Ascending aorta (tissue), 2 donors: Measurements from ENCODE around the gene RNF166. TPM values are rescaled to one million over a fixed set of nuclear protein-coding genes. Genes with fewer than 3 reads are reported as not detected.

ENCODE experiments used
- DNase-seq, 2 donors: peaks; one replicate each; pipeline ENCODE4 v3.0.0-alpha.2; 2019; ENCODE audit warnings: low spot score in 2 of 2
- H3K27ac ChIP-seq, 2 donors: fragments of 200-600 bp; sonication (generic); one replicate each; pipeline ENCODE4 v1.5.1; 2016 to 2017; ENCODE audit warnings: mild to moderate bottlenecking in 1 of 2
- H3K27me3 ChIP-seq: fragments of 200-600 bp; sonication (generic); one replicate; pipeline ENCODE4 v1.5.1; 2017
- H3K36me3 ChIP-seq, 2 donors: fragments of 200-600 bp; sonication (generic); one replicate each; pipeline ENCODE4 v1.5.1; 2016
- H3K4me1 ChIP-seq, 2 donors: fragments of 200-600 bp; sonication (generic); one replicate each; pipeline ENCODE4 v1.5.1; 2016 to 2017; ENCODE audit warnings: mild to moderate bottlenecking in 1 of 2
- H3K4me3 ChIP-seq, 2 donors: fragments of 200-600 bp; sonication (generic); one replicate each; pipeline ENCODE4 v1.5.1; 2016 to 2017; ENCODE audit warnings: mild to moderate bottlenecking in 1 of 2
- H3K9me3 ChIP-seq, 2 donors: fragments of 200-600 bp; sonication (generic); one replicate each; pipeline ENCODE4 v1.5.1; 2016
- intact Hi-C: fragments of 100-400 bp; cut with DNase I; formaldehyde crosslinking; loops from one replicate; pipeline ENCODE4 v1.15.1; 2023
- total RNA-seq: library from RNA; depleted of rRNA; stranded (reverse); fragments of >200 nt; gene quantifications from one replicate; pipeline ENCODE4 v1.1.0, GENCODE V29; 2016
- TF ChIP-seq, protein P1 (sequence below), 3 experiments: fragments of 200-600 bp in 2 of 3; fragments of 450-650 bp in 1 of 3; sonication (generic) in 2 of 3; IDR thresholded peaks; one replicate each; pipeline ENCODE4 v1.5.1; 2016 to 2019; ENCODE audit warnings: antibody characterized with exemption in 3 of 3, mild to moderate bottlenecking in 1 of 3, moderate library complexity in 1 of 3

The RNF166 gene
- total RNA-seq, 1 donor from 2014 or later: 44.3 TPM

DNA sequence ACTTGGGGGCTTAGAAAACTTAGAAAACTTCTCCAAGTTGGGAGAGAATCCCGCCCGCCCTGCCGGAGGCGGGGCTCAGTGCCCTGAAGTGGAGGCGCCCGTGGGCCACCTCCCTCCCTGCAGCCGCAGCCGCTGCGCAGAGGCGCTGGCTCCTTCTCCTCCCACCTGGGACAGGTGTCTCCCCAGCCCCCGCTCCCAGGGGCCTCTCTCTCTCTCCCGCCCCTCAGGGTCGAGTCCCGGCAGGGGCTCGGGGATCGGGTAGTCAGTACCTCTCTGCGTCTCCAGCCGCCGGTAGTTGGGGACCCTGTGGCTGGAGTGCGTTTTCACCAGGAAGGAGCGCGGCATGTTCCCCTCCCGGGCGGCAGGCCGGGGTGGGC, 20.2 kb downstream of the RNF166 start:
- Histone ChIP-seq H3K9me3 (no peaks in the 10 kb centered on the region), H3K27me3 (peaks cover 19% of the 10 kb centered on the region), H3K36me3 (no peaks in the 10 kb centered on the region), H3K4me3 (peak overlapping the region; percentile 42 to 60), H3K4me1 (peaks cover 7 to 13% of the 10 kb centered on the region in 2 donors), H3K27ac (no peak overlapping the region)
- no peak for DNase-seq
- intact Hi-C loops: no loop called here
- TF ChIP-seq, protein P1, sequence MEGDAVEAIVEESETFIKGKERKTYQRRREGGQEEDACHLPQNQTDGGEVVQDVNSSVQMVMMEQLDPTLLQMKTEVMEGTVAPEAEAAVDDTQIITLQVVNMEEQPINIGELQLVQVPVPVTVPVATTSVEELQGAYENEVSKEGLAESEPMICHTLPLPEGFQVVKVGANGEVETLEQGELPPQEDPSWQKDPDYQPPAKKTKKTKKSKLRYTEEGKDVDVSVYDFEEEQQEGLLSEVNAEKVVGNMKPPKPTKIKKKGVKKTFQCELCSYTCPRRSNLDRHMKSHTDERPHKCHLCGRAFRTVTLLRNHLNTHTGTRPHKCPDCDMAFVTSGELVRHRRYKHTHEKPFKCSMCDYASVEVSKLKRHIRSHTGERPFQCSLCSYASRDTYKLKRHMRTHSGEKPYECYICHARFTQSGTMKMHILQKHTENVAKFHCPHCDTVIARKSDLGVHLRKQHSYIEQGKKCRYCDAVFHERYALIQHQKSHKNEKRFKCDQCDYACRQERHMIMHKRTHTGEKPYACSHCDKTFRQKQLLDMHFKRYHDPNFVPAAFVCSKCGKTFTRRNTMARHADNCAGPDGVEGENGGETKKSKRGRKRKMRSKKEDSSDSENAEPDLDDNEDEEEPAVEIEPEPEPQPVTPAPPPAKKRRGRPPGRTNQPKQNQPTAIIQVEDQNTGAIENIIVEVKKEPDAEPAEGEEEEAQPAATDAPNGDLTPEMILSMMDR (IDR thresholded peaks at IDR 0.05): no peak

DNA sequence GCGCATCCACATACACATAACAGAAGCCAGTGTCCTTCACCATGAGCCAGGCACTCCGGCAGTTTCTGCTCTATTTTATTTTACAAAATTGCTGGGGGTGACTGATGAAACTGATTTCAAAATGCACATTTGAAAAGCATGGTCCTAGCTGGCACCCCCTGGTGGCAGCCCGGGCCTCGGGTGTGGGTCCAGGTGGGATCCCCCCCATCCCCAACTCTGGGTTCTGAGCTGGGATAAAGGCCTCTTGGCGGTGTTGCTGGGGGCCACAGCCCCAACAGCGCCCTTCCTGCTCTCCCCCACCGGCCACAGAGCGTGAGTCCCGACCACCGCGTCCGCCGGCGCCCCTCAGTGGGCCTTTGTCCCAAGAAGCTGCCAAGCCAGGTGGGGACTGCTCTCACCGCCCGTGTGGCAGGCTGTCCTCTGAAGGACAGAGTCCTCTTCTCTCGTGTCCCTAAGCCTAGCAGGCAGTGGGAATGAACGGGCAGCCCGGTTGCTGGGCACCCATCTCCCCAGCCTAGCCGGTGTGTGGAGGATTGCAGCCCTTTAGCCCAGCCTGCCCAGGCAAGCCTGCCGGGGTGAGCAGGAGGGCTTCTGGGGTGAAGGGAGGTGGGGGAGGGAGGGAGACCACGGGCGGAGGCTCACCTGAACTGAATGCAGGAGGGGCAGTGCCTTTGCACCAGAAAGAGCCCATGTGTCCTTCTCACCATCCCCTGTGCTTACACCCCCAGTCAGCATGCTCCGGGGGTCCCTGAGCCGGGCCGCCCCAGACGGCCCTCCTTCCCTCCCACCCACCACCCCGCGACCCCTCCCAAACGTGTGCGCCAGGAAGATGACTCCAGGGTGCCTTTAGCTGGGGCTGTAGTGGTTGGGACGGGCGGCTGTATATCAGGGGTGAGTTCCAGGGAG, 20.8 kb downstream of the RNF166 start:
- Histone ChIP-seq H3K36me3 (no peaks in the 10 kb centered on the region), H3K4me1 (peaks cover 7 to 13% of the 10 kb centered on the region in 2 donors), H3K4me3 (peak overlapping the region; percentile 42 to 60), H3K27me3 (peaks cover 19% of the 10 kb centered on the region), H3K27ac (no peak overlapping the region), H3K9me3 (no peaks in the 10 kb centered on the region)
- intact Hi-C loops: no loop called here
- TF ChIP-seq, protein P1 (IDR thresholded peaks at IDR 0.05): peak; percentile 33 to 45 (median 39)
- DNase-seq: no peak

DNA sequence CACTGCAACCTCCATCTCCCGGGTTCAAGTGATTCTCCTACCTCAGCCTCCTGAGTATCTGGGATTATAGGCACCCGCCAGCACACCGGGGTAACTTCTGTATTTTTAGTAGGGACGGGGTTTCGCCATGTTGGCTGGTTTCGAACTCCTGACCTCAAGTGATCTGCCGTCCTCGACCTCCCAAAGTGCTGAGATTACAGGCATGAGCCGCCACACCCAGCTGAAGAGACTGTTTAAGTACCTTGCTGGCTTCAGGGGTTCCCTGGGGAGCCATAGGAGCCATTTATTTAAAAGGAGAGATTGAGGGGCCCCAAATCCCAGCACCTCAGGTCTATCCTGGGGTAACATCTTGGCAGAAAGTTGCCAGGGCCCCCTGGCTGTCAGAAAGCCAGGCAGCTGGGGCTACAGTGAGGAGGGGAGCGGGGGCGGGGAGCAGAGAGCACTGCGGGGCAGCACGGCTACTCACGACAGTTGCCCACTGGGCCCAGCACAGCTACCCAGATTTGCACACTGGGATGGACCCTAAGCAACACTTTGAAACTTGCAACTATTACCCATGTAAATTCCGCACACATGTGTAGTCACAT, 21.5 kb downstream of the RNF166 start:
- no peaks in the 10 kb centered on the region for H3K9me3 ChIP-seq
- no peak overlapping the region for H3K4me3 ChIP-seq
- DNase-seq: no peak
- TF ChIP-seq, protein P1 (IDR thresholded peaks at IDR 0.05): no peak
- H3K27ac ChIP-seq: no peak overlapping the region
- intact Hi-C loops: no loop called here
- H3K36me3 ChIP-seq: no peaks in the 10 kb centered on the region
- peaks cover 19% of the 10 kb centered on the region for H3K27me3 ChIP-seq
- H3K4me1 ChIP-seq: peaks cover 7 to 13% of the 10 kb centered on the region in 2 donors

DNA sequence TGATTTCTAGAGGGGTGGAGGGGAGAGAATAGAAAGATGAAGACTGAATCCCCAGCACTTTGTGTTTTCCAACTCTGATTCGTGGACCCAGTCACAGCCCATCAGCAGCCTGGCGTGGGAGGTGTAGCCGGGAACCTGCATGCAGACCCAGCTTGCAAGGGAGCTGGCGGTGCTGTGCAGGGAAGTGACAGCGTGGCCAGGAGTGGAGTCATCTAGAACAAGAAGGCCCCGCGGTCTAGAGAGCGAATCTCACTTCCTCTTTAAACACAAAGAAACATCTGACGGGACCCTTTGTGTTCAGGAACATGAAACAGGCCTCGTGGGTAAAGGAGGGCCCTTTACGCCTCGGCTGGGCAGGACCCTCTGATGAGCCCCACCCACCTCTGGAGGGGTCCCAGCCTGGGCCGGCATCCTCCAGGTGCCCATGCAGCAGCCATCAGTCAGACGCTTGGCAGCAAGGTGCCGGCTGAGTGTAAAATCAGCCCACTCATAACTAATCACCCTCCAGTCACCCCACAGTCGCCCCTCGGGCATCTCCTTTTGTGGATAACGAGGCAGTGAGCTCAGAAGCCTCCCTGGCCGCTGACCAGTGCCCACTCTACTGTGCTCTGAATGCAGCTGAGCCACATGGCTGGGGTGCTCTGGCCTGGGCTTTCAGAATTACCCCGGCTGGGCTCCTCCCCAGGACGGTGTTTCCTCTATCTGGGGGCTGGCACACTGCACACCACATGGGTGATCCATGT, 24.3 kb downstream of the RNF166 start:
- intact Hi-C loops: no loop called here
- H3K27me3 ChIP-seq: peaks cover 21% of the 10 kb centered on the region
- TF ChIP-seq, protein P1 (IDR thresholded peaks at IDR 0.05): no peak

DNA sequence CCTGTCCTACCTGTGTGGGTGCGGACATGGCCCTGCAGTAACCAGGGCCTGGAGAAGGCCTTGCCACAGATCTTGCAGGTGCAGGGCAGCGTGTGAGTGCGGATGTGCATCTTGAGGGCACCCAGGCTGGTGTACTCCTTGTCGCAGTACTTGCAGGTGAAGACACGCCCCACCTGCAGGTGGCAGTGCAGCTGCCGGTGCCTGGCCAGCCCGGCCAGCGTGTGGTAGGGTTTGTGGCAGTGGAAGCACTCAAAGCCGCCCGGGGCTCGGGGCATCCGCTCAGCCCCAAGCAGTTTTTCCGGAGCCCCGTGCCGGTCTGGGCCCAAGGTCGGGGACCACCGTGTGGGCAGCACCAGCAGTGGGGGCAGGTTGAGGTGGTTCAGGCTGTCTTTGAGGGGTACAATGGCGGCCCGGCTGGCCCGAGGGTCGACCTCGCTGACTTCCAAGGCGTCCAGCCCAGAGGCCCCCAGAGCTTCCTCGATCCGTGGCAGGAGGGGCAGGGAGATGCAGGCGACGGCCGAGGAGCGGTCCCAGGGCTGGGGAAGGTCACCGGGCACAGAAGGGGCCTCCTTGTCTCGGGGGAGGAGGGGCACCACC, 25.0 kb downstream of the RNF166 start:
- intact Hi-C loops: no loop called here
- no peak overlapping the region for H3K27ac ChIP-seq
- no peak overlapping the region for H3K4me3 ChIP-seq
- H3K36me3 ChIP-seq: no peaks in the 10 kb centered on the region
- no peaks in the 10 kb centered on the region for H3K9me3 ChIP-seq
- no peak for DNase-seq
- TF ChIP-seq, protein P1 (IDR thresholded peaks at IDR 0.05): peak in 1 of 3 experiments; percentile 11
- peaks cover 7 to 8% of the 10 kb centered on the region in 2 donors for H3K4me1 ChIP-seq
- H3K27me3 ChIP-seq: peaks cover 18% of the 10 kb centered on the region

More for the DNA sequence above, 24.3 kb downstream of the RNF166 start:
- no peaks in the 10 kb centered on the region for H3K36me3 ChIP-seq
- H3K4me1 ChIP-seq: peaks cover 7 to 13% of the 10 kb centered on the region in 2 donors
- H3K27ac ChIP-seq: no peak overlapping the region
- peak in 1 of 2 donors; percentile 81 for DNase-seq
- H3K4me3 ChIP-seq: no peak overlapping the region
- no peaks in the 10 kb centered on the region for H3K9me3 ChIP-seq
